ENCODE results near the gene NAA40. TPM values are rescaled to one million over a fixed set of nuclear protein-coding genes. Genes with fewer than 3 reads are reported as not detected.

Gene NAA40
- total RNA-seq, 4 donors from 2014 or later = 3.8 to 12.5 (median 8.5) TPM

GRCh38 chr11:63907808-63908530 lies 30.8 kb upstream of the NAA40 start:
- no peaks in the 10 kb centered on the region for H3K9me3 ChIP-seq
- peak overlapping the region in 1 of 4 donors; percentile 10 for H3K27ac ChIP-seq
- WGBS, 2 donors (ENCODE audit: low coverage in 1 of 2) = 93% methylated on average over 2 of the region's 21 CpGs; no CpG with 5 or more reads in 1 of the 2 donors
- no peak for TF ChIP-seq POLR2AphosphoS5 (IDR thresholded peaks at IDR 0.05)
- TF ChIP-seq CTCF (IDR thresholded peaks at IDR 0.05) = no peak
- TF ChIP-seq POLR2A (IDR thresholded peaks at IDR 0.05) = no peak
- TF ChIP-seq EP300 (IDR thresholded peaks at IDR 0.05) = no peak
- no peaks in the 10 kb centered on the region for H3K27me3 ChIP-seq
- ATAC-seq = no peak
- peaks cover 0 to 82% of the 10 kb centered on the region in 2 donors for H3K36me3 ChIP-seq
- no peak overlapping the region for H3K4me3 ChIP-seq
- peaks cover 0 to 57% (median 12%) of the 10 kb centered on the region in 3 donors for H3K4me1 ChIP-seq

- Histone ChIP-seq H3K36me3 (peaks cover 0 to 74% of the 10 kb centered on the region in 2 donors), H3K9me3 (no peaks in the 10 kb centered on the region), H3K27me3 (no peaks in the 10 kb centered on the region), H3K27ac (peak overlapping the region in 1 of 4 donors; percentile 10), H3K4me1 (peaks cover 0 to 57% (median 12%) of the 10 kb centered on the region in 3 donors), H3K4me3 (no peak overlapping the region)
- peak; percentile 33 for ATAC-seq
- WGBS, 2 donors (ENCODE audit: low coverage in 1 of 2) = 60 to 74% methylated on average over 1 to 7 of the region's 46 CpGs
- no peak for TF ChIP-seq CTCF (IDR thresholded peaks at IDR 0.05)
- TF ChIP-seq POLR2AphosphoS5 (IDR thresholded peaks at IDR 0.05) = peak; percentile 10
Measured at GRCh38 chr11:63908631-63909401, 30.0 kb upstream of the NAA40 start.

GRCh38 chr11:63909591-63910506 lies 29.0 kb upstream of the NAA40 start:
- WGBS, 2 donors (ENCODE audit: low coverage in 1 of 2) = 56% methylated on average over 3 of the region's 24 CpGs; no CpG with 5 or more reads in 1 of the 2 donors
- peaks cover 0 to 64% of the 10 kb centered on the region in 2 donors for H3K36me3 ChIP-seq
- H3K9me3 ChIP-seq = no peaks in the 10 kb centered on the region
- no peak for TF ChIP-seq POLR2A (IDR thresholded peaks at IDR 0.05)
- TF ChIP-seq CTCF (IDR thresholded peaks at IDR 0.05) = no peak
- no peak for TF ChIP-seq POLR2AphosphoS5 (IDR thresholded peaks at IDR 0.05)
- no peak for TF ChIP-seq EP300 (IDR thresholded peaks at IDR 0.05)
- peak overlapping the region in 2 of 4 donors; percentile 11 to 31 for H3K27ac ChIP-seq
- no peak for ATAC-seq
- no peak overlapping the region for H3K4me3 ChIP-seq
- H3K27me3 ChIP-seq = no peaks in the 10 kb centered on the region
- peaks cover 0 to 54% (median 12%) of the 10 kb centered on the region in 3 donors for H3K4me1 ChIP-seq

DNA sequence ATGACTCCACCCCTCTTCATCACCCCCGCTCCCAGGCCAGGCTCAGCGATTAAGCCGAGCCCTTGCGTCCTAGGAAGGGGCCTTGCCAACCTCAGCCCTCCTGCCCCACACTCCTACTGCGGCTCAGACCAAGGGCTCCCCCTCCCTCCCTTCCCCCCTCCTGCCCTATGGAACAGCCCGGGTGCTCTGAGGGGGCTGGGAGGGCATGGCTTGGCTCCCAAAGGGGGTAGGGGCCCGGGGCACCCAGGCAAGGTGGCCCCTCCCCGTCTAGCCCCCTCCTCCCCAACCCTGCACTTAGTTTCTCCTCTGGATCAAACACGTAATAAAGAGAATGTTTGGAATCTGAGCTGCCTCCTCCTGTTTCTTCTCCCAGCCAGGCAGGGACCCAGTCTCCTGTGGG lies 28.1 kb upstream of the NAA40 start:
- peak overlapping the region in 1 of 4 donors; percentile 31 for H3K27ac ChIP-seq
- H3K36me3 ChIP-seq = peaks cover 0 to 55% of the 10 kb centered on the region in 2 donors
- no peak for ATAC-seq
- no peaks in the 10 kb centered on the region for H3K27me3 ChIP-seq
- no CpG with 5 or more reads among the region's 9 CpGs for WGBS, 2 donors (ENCODE audit: low coverage in 1 of 2)
- TF ChIP-seq CTCF (IDR thresholded peaks at IDR 0.05) = no peak
- no peak for TF ChIP-seq POLR2AphosphoS5 (IDR thresholded peaks at IDR 0.05)
- no peak for TF ChIP-seq EP300 (IDR thresholded peaks at IDR 0.05)
- no peak for TF ChIP-seq POLR2A (IDR thresholded peaks at IDR 0.05)
- peaks cover 0 to 52% (median 13%) of the 10 kb centered on the region in 3 donors for H3K4me1 ChIP-seq
- no peak overlapping the region for H3K4me3 ChIP-seq
- H3K9me3 ChIP-seq = no peaks in the 10 kb centered on the region

Measured in gastroesophageal sphincter (tissue), 4 donors.